ENCODE results near the gene REC114.
"Not testable (repeated sequence)": the region's sequence is repeated elsewhere in the genome, so short reads cannot be mapped to it uniquely, and the experiment has no call there.

The REC114 gene

GRCh38 chr15:73530649-73531048 lies 87.7 kb downstream of the REC114 start:
- no peak for DNase-seq (ENCODE audit: low spot score)

- DNase-seq (ENCODE audit: low spot score): no peak
Measured at GRCh38 chr15:73538123-73538522, 95.2 kb downstream of the REC114 start.

- DNase-seq (ENCODE audit: low spot score): no peak
Measured at GRCh38 chr15:73538563-73539211, 95.7 kb downstream of the REC114 start.

DNA sequence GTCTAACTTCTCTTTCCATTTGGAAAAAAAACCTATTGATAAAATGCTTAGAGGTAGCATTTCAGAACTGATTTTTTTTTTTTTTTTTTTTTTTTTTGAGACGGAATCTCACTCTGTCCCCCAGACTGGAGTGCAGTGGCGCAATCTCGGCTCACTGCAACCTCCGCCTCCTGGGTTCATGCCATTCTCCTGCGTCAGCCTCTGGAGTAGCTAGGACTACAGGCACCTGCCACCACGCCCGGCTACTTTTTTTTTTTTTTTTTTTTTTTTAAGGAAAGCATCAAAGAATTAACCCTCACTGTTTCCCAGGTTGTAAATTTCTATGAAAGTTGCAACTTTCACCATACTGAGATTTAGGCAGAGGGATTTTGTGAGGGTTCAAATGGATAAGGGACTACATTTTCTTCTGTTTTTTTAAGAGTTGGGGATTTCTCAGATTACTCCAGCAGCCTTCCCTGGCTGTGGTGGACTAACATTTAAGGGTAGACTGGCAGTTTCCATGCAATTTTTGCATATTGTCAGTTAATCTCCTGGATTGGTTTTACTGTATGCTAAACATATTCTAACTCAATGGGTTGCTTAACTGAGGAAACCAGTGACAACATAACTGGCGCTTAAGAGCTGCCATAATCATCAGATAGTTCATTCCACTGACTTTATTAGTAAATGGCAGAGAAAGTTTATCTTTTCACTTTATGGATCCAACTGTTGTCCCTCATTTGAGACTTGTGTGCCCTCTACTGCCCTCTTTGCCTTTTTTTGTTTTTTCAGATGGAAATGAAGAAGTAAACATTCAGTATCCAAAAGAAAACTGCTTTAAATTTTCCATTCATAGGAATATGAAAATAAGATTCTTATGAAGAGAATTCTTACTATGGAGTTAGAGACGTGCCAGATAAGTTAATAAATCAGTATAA lies 96.5 kb downstream of the REC114 start:
- no peak for DNase-seq (ENCODE audit: low spot score)

DNA sequence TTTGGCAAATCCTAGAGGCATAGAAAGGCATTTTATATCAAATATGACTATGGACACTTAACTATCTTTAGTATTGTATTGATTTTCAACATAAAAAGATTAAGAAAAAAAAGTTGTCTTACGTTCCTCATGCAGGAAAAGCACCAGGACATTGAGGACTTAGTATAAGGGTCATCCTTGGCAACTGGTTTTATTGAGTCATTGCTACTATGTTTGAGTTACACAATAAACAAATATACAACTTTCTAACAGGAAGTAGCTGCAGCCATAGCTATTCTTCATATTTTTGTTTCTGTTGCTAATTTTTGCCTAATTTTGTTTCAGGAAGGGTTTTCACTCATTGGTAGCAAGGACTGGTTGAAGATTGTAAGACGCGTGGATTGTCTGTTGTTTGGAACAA lies 97.2 kb downstream of the REC114 start:
- DNase-seq (ENCODE audit: low spot score): no peak

DNA sequence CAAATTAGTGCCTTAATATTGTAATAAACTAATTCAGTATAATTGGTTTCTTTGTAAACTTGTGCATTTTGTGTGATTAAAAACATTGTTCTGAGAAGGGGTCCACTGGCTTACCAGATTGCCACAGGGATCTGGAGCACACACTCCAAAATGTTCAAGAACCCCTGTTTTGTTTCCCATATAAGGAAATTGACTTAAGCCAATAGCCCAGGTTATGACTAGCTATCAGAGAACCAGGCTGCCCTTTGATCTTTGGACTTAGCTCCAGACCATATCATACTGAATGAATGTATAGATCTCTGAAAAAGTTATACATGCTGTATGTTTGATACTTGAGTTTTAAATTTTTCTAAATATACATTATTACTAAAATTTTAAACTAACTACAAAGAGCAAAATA lies 98.5 kb downstream of the REC114 start:
- DNase-seq (ENCODE audit: low spot score): no peak

DNA sequence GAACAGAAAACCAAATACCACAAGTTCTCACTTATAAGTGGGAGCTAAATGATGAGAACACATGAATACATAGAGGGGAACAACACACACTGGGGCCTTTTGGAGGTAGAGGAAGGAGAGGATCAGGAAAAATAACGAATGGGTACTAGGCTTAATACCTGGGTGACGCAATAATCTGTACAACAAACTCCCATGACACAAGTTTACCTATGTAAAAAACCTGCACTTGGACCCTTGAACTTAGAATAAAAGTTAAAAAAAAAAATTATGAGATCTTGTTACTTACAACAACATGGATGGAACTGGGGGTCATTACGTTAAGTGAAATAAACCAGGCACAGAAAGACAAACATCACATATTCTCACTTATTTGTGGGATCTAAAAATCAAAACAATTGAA lies 106.0 kb downstream of the REC114 start:
- not testable (repeated sequence) for DNase-seq (ENCODE audit: low spot score)

- DNase-seq (ENCODE audit: low spot score): no peak
Measured at GRCh38 chr15:73550190-73550589, 107.2 kb downstream of the REC114 start.

- no peak for DNase-seq (ENCODE audit: low spot score)
Measured at GRCh38 chr15:73555080-73555479, 112.1 kb downstream of the REC114 start.

DNA sequence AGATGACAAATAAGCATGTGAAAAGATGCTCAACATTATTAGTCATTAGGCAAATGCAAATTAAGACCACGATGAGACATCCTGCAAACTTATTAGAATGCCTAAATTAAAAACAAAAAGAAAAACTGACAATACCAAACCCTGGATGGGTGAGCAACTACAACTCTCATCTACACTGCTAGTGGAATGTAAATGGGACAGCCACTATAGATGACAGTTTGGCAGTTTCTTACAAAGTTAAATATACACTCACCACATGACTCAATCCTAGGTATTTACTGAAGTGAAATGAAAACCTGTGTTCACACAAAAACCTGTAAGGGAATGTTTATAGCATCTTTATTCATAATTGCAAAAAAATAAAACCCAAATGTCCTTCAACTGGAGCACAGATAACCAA lies 115.6 kb downstream of the REC114 start:
- no peak for DNase-seq (ENCODE audit: low spot score)

DNA sequence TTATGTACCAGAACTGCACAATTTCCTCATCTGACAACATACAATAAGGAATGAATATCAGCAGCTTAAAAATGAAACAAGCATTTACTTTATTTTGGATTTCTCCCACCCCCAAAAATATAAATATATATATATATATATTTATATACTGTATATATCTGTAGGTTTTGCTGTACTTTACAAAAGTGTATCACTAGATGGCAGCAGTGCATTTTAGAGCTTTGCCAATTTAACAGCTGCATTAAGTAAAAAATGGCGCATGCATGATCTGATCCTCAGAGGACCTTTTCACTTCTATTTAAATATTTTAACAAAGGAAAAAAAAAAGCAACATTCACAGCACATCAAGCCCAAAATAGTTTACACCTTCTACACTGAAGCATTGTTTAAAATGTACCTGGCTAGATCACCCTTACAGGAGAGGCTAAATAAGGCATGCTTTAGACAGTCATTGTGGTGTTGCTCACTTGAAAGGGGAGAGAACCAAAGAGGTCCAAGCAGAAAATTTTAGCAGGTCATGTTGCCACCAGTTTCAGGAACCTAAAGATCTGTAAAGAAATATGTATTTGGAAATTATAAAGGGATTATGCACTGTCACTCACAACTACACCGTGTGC lies 117.6 kb downstream of the REC114 start:
- DNase-seq (ENCODE audit: low spot score): peak; percentile 60

GRCh38 chr15:73564255-73564654 lies 121.3 kb downstream of the REC114 start:
- no peak for DNase-seq (ENCODE audit: low spot score)

DNA sequence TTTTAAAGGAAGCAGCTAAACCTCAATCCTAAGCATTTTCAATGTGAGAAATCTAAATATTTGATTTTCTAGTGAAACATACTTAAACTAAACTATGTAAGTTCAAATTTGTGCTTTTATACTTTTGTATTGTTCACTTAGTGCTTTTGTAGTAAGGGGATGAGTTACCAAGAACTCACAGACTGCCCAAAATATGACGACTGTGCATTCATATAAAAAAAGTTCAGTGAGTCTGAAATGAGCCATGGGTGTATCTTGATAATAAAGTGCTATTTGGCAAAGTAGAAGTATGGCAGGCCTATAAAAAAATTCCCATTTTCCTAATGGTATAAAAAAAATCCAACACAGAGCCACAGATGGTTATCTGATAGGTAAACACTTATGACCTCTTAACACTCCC lies 124.1 kb downstream of the REC114 start:
- DNase-seq (ENCODE audit: low spot score): no peak

- no peak for DNase-seq (ENCODE audit: low spot score)
Measured at GRCh38 chr15:73568564-73569280, 125.8 kb downstream of the REC114 start.

DNA sequence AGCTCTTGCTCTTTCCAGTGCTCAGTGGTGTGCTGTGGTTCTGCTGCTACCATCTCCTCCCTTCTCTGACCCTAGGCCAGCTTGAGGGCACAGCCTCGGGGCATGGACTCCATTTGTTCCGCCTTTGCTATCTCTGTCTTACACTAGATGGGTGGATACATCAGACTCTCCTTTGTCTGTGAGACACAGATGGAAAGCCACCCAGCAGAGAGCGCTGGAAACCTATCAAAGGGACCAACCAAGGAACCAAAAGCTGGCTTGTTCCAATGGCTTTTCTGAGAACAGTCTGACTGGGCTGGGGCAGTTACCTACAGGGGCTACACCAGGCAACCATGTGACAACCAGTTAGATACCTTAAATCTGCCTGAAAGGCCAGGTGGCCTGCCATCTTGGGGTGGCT lies 126.4 kb downstream of the REC114 start:
- DNase-seq (ENCODE audit: low spot score): no peak

DNA sequence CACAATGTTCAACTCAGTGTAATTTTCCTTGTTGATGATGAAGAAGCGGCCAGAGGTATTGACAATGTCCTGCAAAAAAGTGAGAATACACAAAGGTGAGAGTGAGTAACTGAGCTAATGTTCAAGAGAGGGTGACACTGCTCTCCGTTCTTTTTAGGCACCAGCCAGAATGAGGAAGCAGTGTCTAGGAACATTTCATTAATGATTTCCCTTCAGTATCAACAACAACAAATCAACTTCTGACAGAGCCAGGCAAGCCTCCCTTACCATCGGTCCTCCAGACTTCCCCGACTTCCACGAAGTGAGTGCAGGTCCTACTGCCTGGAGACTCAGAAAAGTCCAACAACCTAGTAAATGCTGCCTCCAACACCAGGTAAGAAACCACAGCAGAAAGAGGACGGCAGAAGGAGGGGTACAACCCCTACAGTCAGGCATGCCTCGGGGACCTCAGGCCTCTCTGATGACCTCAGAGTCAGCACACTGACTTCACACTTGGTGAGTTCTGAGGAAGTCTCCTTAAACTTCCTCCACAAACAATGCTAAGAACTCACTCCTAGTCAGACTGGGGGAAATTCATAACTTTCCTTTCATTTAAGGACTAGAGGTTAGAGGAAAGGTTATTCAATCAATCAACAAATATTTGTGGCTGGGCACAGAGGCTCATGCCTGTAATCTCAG lies 127.5 kb downstream of the REC114 start:
- peak; percentile 23 for DNase-seq (ENCODE audit: low spot score)

- no peak for DNase-seq (ENCODE audit: low spot score)
Measured at GRCh38 chr15:73571346-73571745, 128.4 kb downstream of the REC114 start.

DNA sequence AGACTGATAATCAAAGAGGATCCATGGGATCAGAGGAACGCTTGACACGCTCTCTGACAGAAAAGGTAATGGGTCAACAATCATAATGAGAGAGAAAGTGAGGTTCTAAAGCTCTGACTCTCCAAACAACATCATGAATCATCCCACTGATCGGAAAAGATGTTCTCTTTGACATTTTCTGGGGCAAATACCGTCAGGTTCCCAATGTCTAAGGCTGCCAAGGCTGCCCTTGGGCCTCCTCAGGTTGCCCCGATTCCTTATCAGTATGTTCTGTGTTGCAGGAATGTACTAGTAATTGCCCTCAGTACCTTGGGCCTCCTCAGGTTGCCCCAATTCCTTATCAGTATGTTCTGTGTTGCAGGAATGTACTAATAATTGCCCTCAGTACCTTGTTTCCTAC lies 129.3 kb downstream of the REC114 start:
- DNase-seq (ENCODE audit: low spot score): no peak

DNA sequence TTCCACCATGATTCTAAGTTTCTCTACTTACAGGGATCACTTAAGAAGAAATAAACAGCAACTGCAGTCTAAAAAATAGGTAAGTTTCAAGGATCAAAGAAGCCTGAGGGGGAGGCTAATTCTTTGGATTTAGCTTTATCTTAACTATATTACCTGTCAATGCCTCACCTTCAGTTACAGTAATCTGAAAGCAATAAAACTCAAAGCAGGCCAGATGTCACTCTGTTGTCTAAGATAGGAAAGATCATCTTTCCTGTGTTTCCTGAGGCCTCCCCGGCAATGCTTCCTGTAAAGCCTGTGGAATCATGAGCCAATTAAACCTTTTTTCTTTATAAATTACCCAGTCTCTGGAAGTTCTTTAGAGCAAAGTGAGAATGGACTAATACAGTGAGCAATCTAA lies 130.1 kb downstream of the REC114 start:
- DNase-seq (ENCODE audit: low spot score): no peak

DNA sequence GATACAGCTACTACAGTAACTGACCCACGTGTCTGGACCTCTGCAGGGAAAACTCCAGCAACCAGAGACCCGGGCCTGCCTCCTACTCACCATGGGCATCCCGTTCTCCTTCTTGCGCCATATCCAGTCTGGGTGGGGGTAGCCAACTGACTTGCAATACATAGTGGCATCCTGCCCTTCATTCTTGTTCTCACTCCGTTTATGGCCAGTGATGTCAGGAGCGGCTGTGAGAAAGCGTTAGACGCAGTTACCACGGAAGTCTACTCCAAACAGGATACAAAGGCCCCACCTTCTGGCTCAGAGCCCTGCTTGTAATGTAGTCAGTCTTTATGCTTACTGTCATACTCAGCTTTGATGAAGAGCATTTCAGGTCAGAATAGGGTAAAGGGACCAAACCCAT lies 130.6 kb downstream of the REC114 start:
- DNase-seq (ENCODE audit: low spot score): no peak

- DNase-seq (ENCODE audit: low spot score): no peak
Measured at GRCh38 chr15:73575636-73576247, 132.8 kb downstream of the REC114 start.

Data from activated CD4-positive, alpha-beta T cell treated with anti-CD3 and anti-CD28 coated beads, Interleukin-2, Interleukin-4, amounts not matched to agents 100 ng/mL and 50 ng/mL, durations not matched to agents 16 hours and 8 hours (primary cell).